DMS53 treated with DMSO at 0.1 percent for 48 hours (cell line): ENCODE data around the gene NPFF.
"Not testable (repeated sequence)": the region's sequence is repeated elsewhere in the genome, so short reads cannot be mapped to it uniquely, and the experiment has no call there.

Experiments used
- DNase-seq: peaks from one replicate; lab custom pipeline; 2025; ENCODE audit not compliant: unreplicated experiment; lab: John Stamatoyannopoulos, UW

NPFF gene, protein sequence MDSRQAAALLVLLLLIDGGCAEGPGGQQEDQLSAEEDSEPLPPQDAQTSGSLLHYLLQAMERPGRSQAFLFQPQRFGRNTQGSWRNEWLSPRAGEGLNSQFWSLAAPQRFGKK

DNA sequence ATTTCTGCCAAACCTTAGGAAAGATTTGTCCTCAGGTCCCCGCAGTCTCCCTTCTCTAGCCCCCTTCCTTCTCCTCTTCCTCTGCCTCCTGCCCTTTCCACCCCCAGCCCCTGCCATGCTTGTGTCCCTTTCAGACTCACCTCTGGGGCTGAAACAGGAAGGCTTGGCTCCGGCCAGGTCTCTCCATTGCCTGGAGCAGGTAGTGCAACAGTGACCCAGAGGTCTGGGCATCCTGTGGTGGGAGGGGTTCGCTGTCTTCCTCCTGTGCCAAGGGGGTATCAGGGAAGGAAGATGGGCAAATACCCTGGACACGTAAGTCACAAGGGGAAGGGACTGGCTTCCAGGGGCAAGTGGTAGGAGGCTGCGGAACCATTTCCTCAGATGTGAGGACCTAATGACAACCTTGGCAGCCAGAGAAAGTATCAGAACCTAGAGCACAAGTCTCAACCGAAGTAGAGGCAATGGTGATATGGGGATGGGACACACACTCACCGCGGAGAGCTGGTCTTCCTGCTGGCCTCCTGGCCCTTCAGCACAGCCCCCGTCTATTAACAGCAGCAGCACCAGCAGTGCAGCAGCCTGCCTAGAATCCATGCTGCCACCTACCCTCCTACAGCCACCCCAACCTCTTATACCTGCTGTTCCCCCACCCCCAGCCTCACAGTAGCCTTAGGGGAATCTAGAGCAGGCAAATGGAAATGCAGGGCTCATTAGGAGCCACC, at the start of gene NPFF:
Gene NPFF, minus strand, starts transcription at position 604 of the 722 bp plus-strand sequence. Its CDS starts 10 bp downstream, at position 594.
- no peak for DNase-seq

DNA sequence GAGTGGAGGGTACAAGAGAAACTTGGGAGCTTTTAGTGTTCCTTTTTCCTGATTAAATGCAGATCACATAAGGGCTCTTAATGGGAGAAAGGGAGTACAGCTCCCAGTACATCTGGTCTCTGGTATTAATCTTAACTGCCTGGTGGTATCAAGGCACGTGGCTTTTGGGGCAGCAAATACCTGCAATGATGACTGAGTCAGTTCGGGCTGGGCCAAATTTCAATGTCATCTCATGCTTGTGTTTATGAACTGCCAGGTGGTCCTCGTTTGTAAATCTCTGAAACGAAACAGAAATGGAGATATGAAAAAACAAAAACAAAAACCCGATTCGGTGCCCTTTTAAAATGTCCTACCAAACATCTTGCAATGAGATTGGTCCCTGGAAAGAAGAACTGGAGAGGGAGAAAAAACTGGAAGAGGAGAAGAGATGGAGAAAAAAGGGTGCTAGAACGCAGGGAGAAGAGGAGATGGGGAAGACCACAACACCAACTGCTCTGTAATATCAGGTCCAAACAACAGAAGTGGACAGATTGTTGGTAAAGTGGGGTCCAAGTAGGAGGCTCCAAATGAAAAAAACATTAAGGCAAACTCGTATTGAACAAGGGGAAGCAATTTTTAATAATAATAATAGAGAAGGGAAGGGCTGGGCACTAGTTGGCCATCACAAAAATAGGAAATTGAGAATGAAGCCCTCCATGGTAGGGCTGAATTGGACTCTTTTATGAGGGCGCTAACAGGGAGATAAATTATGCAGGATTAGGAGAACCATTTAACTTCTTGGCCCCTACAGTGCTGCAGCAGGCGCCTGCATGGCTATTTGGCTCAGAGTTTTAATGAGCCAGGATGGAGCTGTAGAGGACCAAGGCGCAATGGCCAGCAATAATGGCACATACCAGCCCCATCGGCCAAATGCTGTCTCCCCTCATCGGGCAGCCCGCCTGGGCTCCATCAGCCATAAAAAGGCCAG, 45.4 kb upstream of the NPFF start:
- no peak for DNase-seq

DNA sequence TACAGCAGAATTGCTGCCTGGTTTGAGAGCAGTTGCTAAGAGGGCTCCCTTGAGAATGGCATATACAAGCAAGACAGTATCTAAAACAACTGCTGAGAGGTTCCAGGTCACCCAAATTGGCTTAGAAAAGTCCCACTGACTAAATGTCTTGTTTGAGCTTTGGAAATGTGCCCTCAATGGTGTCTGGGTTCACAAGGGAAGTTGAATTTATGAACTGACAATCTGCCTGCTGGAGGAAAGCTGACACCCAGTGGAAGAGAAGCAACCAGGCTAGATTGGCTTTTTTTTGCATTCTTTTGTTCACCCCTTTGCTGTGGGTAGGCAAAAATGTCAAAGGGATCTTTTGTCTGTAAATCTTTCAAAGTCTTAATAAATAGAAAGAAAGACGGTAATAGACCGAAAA, 44.6 kb upstream of the NPFF start:
- no peak for DNase-seq

DNA sequence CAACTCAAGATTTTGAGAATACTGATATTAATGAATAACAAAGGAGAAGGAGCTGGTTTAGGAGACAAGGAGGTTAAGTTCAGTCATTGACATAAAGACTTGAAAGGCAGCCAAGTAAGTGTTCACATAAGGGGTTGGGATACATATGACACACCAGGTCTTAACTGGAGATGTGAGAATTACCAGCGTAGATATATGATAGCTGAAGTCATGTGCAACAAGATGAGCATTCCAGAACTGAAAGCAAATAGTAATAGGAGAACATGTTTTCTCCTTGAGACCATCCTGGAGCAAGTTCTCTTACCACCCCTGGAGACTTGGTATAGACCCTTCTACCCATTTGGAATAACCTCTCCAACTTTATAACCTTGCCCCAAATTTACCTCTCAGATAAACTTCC, 43.3 kb upstream of the NPFF start:
- no peak for DNase-seq

DNA sequence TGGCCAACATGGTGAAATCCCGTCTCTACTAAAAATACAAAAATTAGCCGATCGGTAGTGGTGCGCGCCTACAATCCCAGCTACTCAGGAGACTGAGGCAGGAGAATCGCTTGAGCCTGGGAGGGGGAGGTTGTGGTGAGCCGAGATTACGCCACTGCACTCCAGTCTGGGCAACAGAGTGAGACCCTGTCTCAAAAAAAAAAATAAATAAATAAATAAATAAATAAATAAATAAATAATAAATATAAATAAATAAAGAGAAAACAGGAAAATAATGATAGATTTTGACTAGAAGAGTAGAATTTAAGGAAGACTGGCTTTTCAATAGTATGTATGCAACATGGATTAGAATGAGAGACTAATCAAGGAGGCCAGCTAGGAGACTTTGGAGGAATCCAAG, 42.8 kb upstream of the NPFF start:
- DNase-seq = not testable (repeated sequence)

DNA sequence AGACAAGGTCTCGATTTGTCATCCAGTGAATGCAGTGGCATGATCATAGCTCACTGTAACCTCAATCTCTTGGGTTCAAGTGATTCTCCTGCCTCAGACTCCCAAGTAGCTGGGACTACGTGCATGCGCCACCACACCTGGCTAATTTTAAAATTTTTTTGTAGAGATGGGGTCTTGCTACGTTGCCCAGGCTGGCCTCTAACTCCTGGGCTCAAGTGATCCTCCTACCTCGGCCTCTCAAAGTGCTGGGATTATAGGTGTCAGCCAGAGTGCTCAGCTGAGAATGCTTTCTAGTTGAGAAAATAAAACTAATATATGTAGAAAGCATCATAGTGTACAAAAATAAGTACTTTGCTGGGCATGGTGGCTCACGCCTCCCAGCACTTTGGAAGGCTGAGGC, 41.1 kb upstream of the NPFF start:
- DNase-seq = not testable (repeated sequence)

DNA sequence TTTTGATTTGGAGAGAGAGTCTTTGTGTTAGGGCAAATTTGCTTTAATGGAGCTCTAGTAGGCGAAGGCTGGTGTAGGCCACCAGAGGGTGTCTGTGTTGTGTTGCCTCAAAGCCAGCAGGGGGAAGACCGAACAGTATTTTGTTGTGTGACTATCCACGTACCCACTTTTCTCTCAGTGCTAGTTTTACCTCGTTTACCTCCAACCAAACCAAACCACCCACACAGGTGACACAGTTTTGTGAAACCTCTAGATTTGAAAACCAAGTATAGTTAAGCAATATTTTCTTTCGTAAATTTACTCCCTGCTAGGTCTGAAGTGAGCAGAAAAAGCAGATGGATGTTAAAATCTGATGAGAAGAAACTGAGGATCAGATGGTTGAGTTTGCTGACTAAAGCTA, 36.3 kb upstream of the NPFF start:
- DNase-seq = no peak

DNA sequence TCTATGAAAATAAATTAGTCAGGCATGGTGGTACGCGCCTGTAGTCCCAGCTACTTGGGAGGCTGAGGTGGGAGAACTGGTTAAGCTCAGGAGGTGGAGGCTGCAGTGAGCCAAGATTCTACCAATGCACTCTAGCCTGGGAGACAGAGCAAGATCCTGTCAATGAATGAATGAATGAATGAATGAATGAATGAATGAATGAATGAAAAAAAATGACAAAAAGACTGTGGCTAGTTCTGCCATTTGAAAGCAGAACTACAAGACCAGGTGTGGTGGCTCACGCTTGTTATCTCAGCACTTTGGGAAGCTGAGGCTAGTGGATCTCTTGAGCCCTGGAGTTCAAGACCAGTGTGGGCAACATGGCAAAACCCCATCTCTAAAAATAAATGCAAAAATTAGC, 32.2 kb upstream of the NPFF start:
- no peak for DNase-seq

DNA sequence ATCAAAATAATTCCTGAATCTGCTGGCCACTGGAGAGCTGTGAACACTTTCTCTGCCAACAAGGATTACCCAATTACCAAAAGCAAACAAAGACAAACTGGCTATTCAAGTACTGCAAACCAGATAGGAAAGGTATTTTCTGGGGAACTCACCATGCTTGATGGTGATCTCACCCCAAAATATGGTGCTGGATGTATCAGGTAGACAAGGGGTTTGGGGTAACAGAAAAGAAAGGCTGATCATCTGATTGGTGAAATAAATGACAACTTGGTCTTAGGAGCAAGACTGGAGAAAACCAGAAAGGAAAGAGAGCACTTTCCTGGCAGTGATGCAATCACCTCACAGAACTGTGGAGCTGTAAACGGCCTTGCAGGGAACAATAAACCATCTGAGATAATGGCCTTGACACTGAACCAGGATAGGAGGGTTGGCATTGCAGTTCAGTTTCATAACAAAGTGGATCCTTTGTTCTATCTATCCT, 31.0 kb upstream of the NPFF start:
- peak; percentile 82 for DNase-seq

DNA sequence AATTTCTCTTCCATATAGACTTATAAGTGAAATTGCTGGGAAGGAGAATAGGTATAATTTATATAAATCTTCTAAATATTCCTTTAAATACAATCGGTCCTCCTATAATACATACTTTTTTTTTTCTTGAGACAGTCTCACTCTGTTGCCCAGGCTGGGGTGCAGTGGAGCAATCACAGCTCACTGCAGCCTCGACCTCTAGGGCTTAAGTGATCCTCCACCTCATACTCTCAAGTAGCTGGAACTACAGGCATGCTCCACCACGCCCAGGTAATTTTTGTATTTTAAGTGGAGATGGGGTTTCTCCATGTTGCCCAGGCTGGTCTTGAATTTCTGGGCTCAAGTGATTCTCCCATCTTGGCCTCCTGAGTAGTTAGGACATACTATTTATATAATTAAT, 29.7 kb upstream of the NPFF start:
- DNase-seq = no peak

DNA sequence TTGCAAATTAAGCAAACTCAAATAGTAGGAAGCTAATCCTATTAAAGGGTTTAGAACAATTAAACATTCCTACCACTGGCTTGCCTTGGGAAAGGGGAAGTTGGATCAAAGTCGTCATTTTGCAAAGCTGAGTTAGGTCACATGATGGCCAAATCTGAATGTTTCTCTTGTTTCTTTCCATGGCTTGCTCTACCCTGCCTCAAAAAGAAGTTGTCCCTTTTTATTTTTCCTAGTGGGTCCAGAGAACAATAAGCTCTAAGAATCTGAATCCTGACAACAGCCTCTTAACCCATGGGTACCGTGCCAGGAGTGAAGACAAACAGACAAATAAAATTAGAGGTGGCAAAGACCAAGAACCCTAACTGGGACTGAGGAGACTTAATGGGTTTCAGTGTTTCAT, 26.2 kb upstream of the NPFF start:
- no peak for DNase-seq

DNA sequence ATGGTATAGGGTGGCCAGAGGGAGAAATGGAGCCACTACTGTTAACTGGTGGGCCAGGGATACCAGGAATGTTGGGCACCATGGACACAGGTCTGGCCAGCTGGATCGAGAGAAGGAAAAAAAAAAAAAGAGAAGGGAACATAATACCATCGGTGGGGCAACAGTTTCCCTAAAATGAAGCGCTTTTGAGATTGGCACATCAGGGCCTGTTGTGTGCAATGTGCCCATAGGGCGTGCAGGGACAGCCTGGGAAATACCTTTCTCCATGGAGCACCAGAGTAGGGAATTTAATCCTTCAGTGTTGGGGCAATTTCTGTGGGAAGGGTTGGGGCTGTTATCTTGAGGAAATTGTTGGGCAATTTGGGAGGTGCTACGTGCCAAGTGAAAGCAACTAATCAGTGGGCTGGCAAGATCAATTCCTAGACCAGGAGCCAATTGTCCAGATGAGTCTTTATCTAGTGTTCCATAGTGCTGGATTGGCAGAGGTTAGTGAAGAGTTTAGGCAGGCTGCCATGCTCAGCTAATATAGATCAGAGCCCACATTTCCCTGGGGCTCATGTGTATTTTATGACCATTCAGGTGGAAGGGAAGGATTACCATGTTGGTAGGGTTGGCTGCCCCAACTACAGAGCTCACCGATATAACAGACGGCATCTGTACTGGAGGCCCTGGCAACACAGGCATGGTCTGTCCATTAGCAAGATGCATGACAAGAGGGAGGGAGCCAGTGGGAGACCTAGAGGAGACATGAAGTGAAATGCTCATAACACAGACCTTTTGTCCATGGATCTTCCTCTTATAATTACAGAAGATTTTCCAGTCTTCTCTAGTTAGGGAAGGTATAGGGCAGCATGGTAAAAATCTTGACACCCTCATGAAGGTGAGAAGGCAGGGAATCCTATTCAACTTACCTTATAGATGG, 25.5 kb upstream of the NPFF start:
- DNase-seq = no peak

DNA sequence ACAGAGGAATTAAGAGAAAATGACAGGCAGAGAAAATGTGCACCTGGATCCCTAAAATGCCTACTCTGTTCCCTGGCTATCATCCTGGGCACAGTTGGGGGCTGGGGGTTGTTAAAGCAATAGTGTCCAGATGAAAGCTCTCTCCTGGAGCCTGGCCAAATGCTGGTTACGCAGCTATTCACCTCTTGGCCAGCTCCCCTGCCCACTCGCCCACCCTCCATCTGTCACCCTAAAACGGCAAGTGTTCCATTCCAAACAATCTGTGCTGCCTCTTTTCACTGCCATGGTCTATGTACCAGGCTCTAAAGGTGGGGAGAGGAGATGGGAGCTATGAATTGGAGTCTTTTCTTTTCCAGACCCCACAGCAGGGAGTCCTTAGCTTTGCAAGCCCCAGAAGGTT, 24.7 kb upstream of the NPFF start:
- no peak for DNase-seq

DNA sequence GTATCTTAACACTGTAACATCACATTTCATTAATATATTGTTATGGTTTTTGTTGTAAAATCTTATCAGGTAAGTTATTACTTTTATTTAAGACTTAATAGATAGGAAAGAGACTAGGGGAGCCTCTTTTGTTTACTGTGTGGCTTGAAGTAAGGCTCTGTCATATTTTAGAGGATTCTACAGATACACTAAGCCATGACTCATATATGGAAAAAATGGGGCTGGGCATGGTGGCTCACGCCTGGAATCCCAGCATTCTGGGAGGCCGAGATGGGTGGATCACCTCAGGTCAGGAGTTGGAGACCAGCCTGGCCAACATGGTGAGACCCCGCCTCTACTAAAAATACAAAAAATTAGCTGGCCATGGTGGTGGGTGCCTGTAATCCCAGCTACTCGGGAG, 23.6 kb upstream of the NPFF start:
- no peak for DNase-seq

DNA sequence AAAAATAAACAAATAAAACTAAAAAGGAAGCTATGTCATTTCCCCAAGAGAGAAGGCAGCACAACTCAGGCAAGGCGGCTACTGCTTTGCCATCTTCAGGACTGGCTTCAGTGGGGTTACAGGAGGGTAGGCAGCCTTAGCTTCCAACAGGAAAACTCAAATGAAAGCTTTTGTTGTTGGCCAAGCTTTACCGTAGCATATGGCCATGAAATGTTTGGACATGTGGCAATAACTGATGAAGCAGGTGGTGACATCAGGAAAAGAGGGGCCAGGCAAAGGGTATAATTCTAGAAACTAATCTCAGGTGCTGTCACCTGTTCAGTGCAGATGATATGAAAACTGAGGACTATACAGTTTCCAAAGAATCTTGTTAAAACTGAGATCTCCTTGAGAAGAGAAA, 22.8 kb upstream of the NPFF start:
- no peak for DNase-seq

DNA sequence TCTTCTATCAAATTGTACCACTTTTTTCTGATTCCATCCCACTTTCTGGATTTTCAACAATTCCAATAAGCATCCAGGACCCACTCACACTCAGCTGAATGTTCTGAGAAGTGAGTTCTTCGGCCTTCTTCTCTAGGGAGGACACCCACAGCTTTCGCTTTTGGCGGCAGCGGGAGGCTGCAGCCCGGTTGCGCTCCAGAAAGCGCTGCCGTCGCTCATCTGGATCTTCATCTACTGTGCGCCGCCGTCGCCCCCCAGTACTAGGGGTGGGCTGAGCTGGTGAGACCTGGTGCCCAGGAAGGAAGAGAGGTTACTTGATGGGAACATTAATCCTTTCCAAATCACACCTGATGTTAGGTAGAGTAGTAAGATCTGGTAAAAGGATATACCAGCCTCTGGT, 17.2 kb upstream of the NPFF start:
- DNase-seq = no peak

DNA sequence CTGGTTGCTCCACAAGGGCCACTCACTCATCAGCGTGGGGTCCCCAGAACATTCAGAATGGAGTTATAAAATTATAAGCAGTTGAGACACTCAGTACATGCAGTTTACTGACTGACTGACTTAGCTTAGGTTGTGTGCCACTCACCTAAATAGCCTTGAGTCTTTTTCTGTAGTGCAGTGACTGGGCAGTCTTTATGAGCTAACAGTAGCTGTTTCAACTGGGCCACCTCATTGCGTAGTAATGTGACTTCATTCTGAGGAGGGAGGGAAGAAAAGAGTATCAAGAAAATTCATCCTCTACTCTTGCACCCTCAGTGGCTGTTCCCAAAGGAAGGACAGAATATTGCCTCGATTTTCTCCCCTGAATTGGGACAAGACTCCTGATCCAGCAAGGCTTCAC, 15.8 kb upstream of the NPFF start:
- no peak for DNase-seq

DNA sequence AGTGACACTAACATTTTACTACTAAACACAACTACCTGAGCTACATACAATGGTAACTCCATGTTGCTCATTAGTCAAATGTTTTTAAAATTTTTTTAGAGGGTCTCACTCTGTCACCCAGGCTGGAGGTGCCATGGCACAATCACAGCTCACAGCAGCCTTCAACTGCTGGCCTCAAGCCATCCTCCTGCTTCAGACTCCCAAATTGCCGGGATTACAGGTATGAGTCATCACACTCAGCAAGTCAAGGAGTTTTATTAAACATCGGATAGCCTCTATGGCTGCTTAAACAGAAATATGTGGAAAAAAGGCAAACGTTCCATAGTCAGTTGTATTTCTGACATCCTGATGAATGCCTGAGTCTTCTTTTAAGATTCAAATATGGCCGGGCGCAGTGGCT, 11.1 kb upstream of the NPFF start:
- DNase-seq = no peak

DNA sequence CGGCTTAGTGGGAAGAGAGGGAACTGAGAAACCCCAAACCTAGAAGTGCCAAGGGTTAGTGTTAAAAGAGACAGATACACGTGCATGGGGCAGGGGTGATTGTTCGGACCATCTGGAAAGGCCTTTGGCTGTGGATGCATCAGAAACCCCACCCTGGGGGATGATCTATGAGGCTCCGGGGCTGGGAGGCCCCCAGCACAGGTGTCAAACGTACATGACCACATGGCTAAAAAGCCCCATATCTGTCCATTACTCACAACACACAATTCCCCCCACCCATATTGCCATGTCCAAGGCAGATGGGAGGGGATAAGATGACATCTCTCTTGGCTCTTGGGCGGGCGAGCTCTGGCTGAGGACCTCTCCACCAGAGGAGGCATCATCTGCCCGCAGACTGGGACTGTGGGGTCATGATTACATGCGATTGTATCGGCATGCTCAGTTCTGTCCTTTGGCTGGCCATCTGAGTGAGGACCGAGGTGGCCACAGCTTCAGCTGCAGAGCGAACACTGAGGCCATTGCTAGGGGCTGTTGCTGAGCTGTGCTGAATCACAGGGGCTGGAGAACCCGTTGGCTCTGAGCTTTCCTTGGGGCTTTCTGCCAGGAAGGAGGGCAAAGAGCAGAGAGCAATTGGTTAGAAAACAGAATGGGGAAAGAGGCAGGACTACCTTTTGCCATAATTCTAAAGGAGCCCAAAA, 9.6 kb upstream of the NPFF start:
- DNase-seq = no peak

DNA sequence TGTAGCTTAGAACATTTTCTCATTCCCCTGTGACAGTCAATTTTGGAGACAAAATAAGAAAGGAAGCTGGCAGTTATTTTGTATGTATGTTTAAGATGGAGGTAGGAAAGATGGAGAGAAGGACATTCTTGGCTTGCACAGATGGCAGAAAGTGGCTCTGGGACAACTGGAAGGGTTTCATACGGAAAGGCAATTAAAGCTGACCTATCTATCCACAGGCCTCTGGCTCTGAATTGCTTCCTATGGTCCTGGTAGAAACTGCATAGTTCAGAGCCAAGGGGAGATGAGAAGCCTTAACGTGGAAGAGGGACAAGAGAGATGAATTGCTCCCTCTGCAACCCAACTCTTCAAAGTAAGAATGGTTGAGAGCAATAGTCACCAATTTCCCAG, 8.0 kb upstream of the NPFF start:
- no peak for DNase-seq
